GM19455 (cell line): ENCODE data around the gene LMNA.
"Not testable (repeated sequence)": the region's sequence is repeated elsewhere in the genome, so short reads cannot be mapped to it uniquely, and the experiment has no call there.

ENCODE experiments used
- ATAC-seq: cut with Tn5 transposase; IDR thresholded peaks from one replicate; pipeline ENCODE4 v1.9.1; 2021; ENCODE audit not compliant: unreplicated experiment

LMNA gene

GRCh38 chr1:156160000-156160742 is 45.7 kb downstream of the LMNA start:
- ATAC-seq = no peak

DNA sequence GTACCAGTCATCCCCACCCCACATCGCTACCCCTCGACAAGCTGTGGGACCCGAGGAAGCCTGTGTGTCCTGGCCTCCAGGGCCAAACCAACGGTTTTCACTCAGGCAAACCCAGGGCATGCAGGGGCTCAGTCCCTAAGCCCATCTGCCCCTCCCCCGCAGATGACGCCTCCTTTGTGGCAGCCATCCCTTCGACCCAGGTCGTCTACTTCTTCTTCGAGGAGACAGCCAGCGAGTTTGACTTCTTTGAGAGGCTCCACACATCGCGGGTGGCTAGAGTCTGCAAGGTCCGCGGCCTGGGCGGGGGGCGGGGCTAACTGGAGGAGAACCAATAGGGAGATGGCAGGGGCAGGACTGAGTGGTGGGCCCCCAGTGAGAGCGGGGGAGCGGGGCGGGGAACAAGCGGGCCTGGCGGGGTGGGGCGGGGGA is 46.2 kb downstream of the LMNA start:
- ATAC-seq = no peak

DNA sequence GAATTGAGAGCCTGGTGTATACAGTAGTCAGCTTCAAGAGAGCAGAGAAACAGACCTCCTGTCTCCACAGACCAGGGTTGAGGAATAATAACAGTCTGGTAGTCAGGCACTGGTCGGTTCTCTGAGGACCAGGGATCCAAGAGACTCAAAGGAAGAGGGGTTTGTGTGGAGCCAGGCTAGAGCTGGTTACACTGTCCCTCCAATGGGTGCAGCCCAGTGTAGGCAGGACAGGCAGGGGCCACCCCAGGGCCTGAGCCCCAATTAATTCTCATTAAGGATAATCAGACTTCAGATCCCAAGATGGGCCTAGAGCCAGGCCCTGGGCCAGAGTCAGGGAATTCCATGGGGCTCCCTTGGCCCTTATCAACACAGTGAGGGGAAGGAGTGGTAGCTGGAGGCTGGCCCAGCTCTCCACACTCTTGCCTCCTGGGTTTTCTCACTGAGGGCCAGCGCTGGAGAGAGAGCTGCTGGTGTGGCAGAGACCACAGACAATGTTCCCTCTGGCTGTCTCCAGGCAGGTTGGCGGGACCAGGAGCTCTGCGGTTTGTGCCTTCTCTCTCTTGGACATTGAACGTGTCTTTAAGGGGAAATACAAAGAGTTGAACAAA is 48.0 kb downstream of the LMNA start:
- ATAC-seq = no peak

DNA sequence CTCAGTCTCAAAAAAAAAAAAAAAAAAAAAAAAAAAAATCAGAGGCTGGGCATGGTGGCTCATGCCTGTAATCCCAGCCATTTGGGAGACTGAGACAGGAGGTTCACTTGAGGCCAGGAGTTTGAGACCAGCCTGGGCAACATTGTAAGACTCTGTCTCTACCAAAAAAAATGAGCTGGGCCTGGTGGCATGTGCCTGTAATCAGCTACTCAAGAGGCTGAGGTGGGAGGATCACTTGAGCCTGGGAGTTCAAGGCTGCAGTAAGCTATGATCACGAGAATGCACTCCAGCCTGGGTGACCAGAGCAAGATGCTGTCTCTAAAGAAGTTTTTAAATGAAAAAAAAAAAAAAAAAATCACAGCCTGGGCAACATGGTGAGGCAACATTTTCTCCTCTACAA is 49.2 kb downstream of the LMNA start:
- no peak for ATAC-seq

GRCh38 chr1:156164125-156164831 is 49.8 kb downstream of the LMNA start:
- no peak for ATAC-seq

GRCh38 chr1:156165083-156165482 is 50.6 kb downstream of the LMNA start:
- no peak for ATAC-seq

GRCh38 chr1:156167536-156167935 is 53.0 kb downstream of the LMNA start:
- ATAC-seq = no peak

GRCh38 chr1:156172696-156173470 is 58.4 kb downstream of the LMNA start:
- ATAC-seq = no peak

DNA sequence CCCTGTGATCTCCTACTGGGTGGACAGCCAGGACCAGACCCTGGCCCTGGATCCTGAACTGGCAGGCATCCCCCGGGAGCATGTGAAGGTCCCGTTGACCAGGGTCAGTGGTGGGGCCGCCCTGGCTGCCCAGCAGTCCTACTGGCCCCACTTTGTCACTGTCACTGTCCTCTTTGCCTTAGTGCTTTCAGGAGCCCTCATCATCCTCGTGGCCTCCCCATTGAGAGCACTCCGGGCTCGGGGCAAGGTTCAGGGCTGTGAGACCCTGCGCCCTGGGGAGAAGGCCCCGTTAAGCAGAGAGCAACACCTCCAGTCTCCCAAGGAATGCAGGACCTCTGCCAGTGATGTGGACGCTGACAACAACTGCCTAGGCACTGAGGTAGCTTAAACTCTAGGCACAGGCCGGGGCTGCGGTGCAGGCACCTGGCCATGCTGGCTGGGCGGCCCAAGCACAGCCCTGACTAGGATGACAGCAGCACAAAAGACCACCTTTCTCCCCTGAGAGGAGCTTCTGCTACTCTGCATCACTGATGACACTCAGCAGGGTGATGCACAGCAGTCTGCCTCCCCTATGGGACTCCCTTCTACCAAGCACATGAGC is 62.2 kb downstream of the LMNA start:
- ATAC-seq = no peak

DNA sequence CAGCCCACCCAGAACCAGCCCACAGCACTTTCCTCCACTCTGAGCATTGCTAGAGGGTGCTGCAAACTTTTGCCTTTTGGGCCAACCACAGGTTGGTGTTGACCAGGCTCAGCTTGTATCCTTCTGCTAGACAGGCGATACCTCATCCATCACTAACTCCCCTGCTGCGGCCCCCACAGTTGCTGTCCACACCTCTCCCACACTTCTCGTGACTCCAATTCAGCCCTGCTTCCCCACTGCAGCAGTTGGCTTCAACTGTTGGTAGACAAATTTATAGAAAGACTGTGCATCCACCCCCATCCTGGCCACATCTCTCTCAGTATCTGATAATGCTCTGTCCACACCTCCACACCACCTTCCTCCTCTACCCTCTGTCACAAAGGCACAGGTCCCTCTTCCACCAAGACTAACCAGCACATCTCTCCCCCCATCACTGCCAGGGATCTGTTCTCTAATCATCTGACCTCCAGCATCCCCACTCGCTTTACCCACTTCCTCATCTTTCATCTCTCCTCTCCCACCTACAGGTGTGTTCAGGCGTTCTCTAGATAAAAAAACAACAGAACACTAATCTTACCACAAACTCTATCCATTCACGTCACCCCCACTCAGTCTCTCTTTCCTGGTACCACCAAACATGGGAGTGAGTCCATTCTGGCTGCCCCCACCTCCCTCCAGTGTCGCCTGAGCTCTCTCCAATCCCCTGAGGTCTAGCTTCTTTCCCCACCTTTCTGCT is 63.6 kb downstream of the LMNA start:
- no peak for ATAC-seq

DNA sequence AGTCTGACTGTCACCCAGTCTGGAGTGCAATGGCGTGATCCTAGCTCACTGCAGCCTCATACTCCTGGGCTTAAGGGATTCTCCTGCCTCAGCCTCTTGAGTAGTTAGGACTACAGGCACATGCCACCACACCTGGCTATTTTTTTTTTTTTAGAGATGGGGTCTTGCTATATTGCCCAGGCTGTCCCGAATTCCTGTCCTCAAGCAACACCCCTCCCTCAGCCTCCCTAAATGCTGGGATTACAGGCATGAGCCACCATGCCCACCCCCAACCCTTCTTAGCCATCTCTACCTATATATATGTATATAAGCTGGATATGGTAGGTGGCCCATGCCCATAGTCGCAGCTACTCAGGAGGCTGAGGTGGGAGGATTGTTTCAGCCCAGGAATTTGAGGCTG is 66.0 kb downstream of the LMNA start:
- no peak for ATAC-seq

GRCh38 chr1:156181391-156181924 is 66.9 kb downstream of the LMNA start:
- ATAC-seq = not testable (repeated sequence)

DNA sequence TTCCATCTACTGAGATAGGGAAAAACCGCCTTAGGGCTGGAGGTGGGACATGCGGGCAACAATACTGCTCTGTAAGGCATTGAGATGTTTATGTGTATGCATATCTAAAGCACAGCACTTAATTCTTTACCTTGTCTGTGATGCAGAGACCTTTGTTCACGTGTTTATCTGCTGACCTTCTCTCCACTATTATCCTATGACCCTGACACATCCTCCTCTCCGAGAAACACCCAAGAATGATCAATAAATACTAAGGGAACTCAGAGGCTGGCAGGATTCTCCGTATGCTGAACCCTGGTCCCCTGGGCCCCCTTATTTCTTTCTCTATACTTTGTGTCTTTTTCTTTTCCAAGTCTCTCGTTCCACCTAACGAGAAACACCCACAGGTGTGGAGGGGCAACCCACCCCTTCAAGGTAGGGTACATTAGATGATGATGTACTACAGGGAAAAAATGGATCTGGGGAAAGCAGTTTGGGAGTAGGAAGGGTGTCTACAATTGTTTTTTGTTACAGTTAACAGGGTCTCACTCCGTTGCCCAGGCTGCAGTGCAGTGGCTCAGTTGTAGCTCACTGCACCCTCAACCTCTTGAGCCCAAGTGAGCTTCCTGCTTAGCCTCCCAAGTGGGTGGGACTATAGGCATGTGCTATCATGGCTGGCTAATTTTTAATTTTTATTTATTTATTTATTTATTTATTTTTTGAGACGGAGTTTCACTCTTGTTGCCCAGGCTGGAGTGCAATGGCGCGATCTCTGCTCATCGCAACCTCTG is 67.7 kb downstream of the LMNA start:
- ATAC-seq = not testable (repeated sequence)

GRCh38 chr1:156186347-156187177 is 72.1 kb downstream of the LMNA start:
- ATAC-seq = not testable (repeated sequence)
